HL-60 (cell line): Measurements from ENCODE around the gene AGBL4.

Experiments
- GABPA ChIP-seq: IDR thresholded peaks from 2 replicates; pipeline ENCODE4 v1.6.1; 2012; ENCODE audit warnings: low read depth
- POLR2AphosphoS5 ChIP-seq: IDR thresholded peaks from 2 replicates; pipeline ENCODE4 v1.6.1; 2012; ENCODE audit warnings: low read depth
- SPI1 ChIP-seq: IDR thresholded peaks from 2 replicates; pipeline ENCODE4 v1.6.1; 2012; ENCODE audit warnings: low read depth, mild to moderate bottlenecking, borderline replicate concordance
- TF ChIP-seq, protein P1 (sequence below): IDR thresholded peaks from one replicate; pipeline ENCODE4 v1.5.1; 2011; ENCODE audit warnings: low read length, control low read depth, inconsistent platforms; ENCODE audit not compliant: insufficient read depth
- TF ChIP-seq, protein P2 (sequence below): IDR thresholded peaks from 2 replicates; pipeline ENCODE4 v1.6.1; 2012; ENCODE audit warnings: low read depth; ENCODE audit not compliant: insufficient replicate concordance

DNA sequence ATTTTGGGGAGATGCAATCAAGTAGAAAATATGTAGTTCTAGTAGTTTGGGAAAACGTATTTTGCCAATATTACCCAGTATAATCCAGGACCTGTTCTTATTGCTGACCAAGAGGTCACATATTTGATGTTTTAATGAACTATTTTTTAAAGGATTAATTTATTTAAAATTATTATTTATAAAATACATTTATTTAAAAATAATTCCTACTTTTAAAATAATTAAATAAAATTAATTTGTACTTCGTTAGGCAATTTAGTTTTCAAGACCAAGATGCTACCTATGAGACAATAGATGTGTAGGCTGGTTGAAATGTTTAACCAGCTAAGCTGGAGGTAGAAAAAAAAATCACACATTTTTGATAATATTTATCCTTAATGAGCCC lies 1106.7 kb downstream of the AGBL4 start:
- TF ChIP-seq, protein P1, sequence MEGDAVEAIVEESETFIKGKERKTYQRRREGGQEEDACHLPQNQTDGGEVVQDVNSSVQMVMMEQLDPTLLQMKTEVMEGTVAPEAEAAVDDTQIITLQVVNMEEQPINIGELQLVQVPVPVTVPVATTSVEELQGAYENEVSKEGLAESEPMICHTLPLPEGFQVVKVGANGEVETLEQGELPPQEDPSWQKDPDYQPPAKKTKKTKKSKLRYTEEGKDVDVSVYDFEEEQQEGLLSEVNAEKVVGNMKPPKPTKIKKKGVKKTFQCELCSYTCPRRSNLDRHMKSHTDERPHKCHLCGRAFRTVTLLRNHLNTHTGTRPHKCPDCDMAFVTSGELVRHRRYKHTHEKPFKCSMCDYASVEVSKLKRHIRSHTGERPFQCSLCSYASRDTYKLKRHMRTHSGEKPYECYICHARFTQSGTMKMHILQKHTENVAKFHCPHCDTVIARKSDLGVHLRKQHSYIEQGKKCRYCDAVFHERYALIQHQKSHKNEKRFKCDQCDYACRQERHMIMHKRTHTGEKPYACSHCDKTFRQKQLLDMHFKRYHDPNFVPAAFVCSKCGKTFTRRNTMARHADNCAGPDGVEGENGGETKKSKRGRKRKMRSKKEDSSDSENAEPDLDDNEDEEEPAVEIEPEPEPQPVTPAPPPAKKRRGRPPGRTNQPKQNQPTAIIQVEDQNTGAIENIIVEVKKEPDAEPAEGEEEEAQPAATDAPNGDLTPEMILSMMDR, result no peak
- TF ChIP-seq POLR2AphosphoS5 (no peak), GABPA (no peak), SPI1 (no peak)
- TF ChIP-seq, protein P2, sequence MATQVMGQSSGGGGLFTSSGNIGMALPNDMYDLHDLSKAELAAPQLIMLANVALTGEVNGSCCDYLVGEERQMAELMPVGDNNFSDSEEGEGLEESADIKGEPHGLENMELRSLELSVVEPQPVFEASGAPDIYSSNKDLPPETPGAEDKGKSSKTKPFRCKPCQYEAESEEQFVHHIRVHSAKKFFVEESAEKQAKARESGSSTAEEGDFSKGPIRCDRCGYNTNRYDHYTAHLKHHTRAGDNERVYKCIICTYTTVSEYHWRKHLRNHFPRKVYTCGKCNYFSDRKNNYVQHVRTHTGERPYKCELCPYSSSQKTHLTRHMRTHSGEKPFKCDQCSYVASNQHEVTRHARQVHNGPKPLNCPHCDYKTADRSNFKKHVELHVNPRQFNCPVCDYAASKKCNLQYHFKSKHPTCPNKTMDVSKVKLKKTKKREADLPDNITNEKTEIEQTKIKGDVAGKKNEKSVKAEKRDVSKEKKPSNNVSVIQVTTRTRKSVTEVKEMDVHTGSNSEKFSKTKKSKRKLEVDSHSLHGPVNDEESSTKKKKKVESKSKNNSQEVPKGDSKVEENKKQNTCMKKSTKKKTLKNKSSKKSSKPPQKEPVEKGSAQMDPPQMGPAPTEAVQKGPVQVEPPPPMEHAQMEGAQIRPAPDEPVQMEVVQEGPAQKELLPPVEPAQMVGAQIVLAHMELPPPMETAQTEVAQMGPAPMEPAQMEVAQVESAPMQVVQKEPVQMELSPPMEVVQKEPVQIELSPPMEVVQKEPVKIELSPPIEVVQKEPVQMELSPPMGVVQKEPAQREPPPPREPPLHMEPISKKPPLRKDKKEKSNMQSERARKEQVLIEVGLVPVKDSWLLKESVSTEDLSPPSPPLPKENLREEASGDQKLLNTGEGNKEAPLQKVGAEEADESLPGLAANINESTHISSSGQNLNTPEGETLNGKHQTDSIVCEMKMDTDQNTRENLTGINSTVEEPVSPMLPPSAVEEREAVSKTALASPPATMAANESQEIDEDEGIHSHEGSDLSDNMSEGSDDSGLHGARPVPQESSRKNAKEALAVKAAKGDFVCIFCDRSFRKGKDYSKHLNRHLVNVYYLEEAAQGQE, result no peak
